D721Med (cell line): ENCODE data around the gene RBFOX1.
A peak's percentile ranks its signal among the peaks of the same experiment; 100 is the strongest.

Experiments
- DNase-seq: peaks from one replicate; pipeline ENCODE4 v3.0.0; 2011; ENCODE audit warnings: low spot score; ENCODE audit not compliant: insufficient read length
- FAIRE-seq: peaks from 2 replicates; lab custom pipeline; 2011; peaks lifted over from hg19 to GRCh38; lab: Jason Lieb, UNC
- TF ChIP-seq, protein P1 (sequence below): IDR thresholded peaks from 2 replicates; pipeline ENCODE4 v1.5.1; 2012; ENCODE audit warnings: mild to moderate bottlenecking, control low read depth; ENCODE audit not compliant: insufficient read depth; ENCODE audit errors: missing control alignments

RBFOX1 gene

DNA sequence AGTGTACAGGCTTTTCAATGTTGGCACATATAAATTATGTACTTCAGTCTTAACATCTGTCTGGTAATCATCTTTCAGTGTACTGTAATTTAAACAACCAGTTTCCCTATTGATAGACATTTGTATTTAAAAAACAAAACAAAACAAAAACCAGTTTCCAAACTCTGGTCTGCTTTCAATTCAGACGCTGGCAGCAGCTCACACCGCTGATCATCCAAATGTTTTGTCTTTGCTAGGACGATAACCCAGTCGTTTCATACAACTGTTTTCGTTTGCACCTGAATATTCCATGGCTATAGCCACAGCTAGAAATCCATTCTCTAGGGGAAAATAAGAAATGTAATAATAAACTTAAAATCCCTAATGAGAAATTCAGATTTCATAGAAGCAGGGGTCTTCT lies 47.8 kb downstream of the RBFOX1 start:
- no peak for FAIRE-seq

DNA sequence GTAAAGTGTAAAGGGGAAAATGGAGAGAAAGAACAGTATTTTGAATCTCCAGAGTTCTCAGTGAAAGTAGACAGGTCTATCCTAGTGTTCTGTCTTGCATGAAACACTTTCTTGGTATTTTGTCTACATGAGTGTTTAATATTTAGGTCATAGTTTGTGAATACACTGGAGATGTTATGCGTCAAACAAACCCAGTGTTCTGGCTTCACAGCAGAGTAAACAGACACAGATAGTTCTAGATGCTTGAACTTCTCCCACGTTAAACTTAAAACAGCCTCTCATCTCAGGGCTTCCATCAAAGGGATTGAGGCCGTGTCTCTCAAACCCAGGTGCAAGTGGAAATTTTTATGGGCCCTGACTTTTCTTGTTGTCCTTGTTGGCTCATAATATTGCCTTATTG lies 48.3 kb downstream of the RBFOX1 start:
- DNase-seq (no peak), FAIRE-seq (no peak)
- TF ChIP-seq, protein P1, sequence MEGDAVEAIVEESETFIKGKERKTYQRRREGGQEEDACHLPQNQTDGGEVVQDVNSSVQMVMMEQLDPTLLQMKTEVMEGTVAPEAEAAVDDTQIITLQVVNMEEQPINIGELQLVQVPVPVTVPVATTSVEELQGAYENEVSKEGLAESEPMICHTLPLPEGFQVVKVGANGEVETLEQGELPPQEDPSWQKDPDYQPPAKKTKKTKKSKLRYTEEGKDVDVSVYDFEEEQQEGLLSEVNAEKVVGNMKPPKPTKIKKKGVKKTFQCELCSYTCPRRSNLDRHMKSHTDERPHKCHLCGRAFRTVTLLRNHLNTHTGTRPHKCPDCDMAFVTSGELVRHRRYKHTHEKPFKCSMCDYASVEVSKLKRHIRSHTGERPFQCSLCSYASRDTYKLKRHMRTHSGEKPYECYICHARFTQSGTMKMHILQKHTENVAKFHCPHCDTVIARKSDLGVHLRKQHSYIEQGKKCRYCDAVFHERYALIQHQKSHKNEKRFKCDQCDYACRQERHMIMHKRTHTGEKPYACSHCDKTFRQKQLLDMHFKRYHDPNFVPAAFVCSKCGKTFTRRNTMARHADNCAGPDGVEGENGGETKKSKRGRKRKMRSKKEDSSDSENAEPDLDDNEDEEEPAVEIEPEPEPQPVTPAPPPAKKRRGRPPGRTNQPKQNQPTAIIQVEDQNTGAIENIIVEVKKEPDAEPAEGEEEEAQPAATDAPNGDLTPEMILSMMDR: no peak

More for the DNA sequence above, 47.8 kb downstream of the RBFOX1 start:
- no peak for DNase-seq
- TF ChIP-seq, protein P1: no peak

- FAIRE-seq: no peak
- TF ChIP-seq, protein P1: no peak
- DNase-seq: no peak
Measured at GRCh38 chr16:7381671-7382070, 49.0 kb downstream of the RBFOX1 start.

DNA sequence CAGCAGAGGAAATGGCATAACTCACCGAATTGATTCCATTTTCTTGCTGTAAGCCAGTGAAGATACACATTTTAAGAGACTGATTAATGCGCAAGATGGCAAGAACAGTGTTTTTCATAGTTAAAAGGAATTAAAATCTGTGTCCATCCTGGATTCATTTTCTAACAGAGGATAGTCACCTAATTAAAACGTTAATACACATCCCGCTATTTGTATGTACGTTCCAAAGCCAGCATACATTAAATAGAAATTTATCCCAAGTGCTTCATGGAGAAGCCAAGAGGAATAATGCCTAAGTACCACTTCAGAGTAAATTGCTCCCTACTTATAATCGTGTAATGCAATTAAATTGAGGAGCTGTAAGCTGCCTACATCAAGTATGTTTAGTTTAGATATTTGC lies 49.9 kb downstream of the RBFOX1 start:
- peak; percentile 21 for DNase-seq
- peak; percentile 87 for FAIRE-seq
- TF ChIP-seq, protein P1: no peak

GRCh38 chr16:7390974-7391373 lies 58.3 kb downstream of the RBFOX1 start:
- no peak for FAIRE-seq
- TF ChIP-seq, protein P1: no peak

DNA sequence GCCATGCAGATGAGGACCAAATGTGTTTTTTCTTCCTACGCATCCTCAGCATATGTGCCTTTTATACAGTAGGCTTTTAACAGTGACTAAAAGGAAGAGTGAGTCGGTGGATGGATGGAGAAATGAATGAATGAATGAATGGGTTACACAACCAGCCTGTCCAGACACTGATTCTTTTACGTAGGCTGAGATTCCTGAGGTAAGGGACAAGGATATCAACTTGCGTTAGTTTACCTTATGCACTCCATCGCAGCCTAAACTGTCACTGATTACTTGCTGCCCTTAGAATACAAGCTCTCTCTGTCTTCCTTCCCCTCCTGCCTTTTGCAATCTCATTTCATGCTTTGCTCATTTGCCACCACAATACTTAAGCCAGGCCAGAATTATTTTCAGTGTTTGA lies 59.0 kb downstream of the RBFOX1 start:
- FAIRE-seq (no peak), DNase-seq (no peak)
- TF ChIP-seq, protein P1: no peak

More at GRCh38 chr16:7390974-7391373, 58.3 kb downstream of the RBFOX1 start:
- DNase-seq: no peak

DNA sequence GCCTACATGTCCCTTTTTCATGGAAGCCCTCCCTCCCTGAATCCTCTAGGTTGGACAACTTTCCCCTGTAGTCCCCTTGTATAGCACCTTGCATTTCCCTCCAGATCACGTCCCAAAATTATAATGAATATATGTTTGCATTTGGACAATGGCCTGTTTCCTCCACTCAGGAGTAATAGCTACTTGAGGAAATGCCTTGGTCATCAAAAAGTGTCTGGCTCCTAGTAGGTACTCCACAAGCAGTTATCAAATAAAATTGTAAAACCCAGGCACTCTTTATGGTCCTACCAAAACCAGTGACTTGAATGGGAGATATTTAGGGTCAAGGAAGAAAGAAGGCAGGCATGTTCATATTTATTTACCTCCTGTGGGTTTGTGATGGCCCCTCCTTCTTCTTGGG lies 59.6 kb downstream of the RBFOX1 start:
- TF ChIP-seq, protein P1: no peak
- FAIRE-seq (no peak), DNase-seq (no peak)
